ENCODE data around the gene ZKSCAN2.

GRCh38 chr16:25224731-25225319 is 32.8 kb downstream of the ZKSCAN2 start:
- no peak for TF ChIP-seq CTCF (IDR thresholded peaks at IDR 0.05)
- TF ChIP-seq POLR2A (IDR thresholded peaks at IDR 0.05): no peak
